Thymus (tissue), 11 donors: ENCODE measurements around the gene MYL7. TPM values are rescaled to one million over a fixed set of nuclear protein-coding genes. Genes with fewer than 3 reads are reported as not detected.
"Not testable (repeated sequence)": the region's sequence is repeated elsewhere in the genome, so short reads cannot be mapped to it uniquely, and the experiment has no call there.

Experiments
- DNase-seq, 9 donors: peaks; one replicate each; pipeline ENCODE4 v3.0.0-alpha.2; 2013; ENCODE audit warnings: low spot score in 9 of 9, low read depth in 6 of 9, missing footprints in 1 of 9
- H3K27ac ChIP-seq, 2 donors: one replicate each; pipeline ENCODE4 v1.5.1; 2013; ENCODE audit warnings: control low read depth in 1 of 2, low read depth in 1 of 2, low read length in 1 of 2, mild to moderate bottlenecking in 1 of 2, moderate library complexity in 1 of 2
- H3K27me3 ChIP-seq, 2 donors: one replicate each; pipeline ENCODE4 v1.5.1; 2013; ENCODE audit warnings: low read length in 1 of 2; ENCODE audit not compliant: control insufficient read depth in 2 of 2, insufficient read depth in 1 of 2
- H3K36me3 ChIP-seq, 2 donors: one replicate each; pipeline ENCODE4 v1.5.1; 2013; ENCODE audit warnings: low read length in 1 of 2, mild to moderate bottlenecking in 1 of 2, moderate library complexity in 1 of 2; ENCODE audit not compliant: control insufficient read depth in 2 of 2, insufficient read depth in 2 of 2
- H3K4me1 ChIP-seq, 2 donors: one replicate each; pipeline ENCODE4 v1.5.1; 2013; ENCODE audit warnings: low read length in 2 of 2; ENCODE audit not compliant: control insufficient read depth in 2 of 2, insufficient read depth in 2 of 2
- H3K4me3 ChIP-seq, 2 donors: one replicate each; pipeline ENCODE4 v1.5.1; 2013; ENCODE audit warnings: low read length in 2 of 2, control low read depth in 1 of 2, mild to moderate bottlenecking in 1 of 2
- H3K9me3 ChIP-seq, 2 donors: one replicate each; pipeline ENCODE4 v1.5.1; 2013; ENCODE audit warnings: low read length in 1 of 2, mild to moderate bottlenecking in 1 of 2; ENCODE audit not compliant: control insufficient read depth in 2 of 2, insufficient read depth in 1 of 2
- WGBS: extraction: QIAGEN DNeasy Blood & Tissue Kit; methylation state at CpG from one replicate; pipeline ENCODE4 v1.1.7; 2013; 5-methylcytosine and 5-hydroxymethylcytosine counted together
- polyA plus RNA-seq: library from polyadenylated mRNA; stranded (reverse); fragments of 200-250 nt; gene quantifications from one replicate; pipeline ENCODE4 v1.2.3, GENCODE V29; 2013
- total RNA-seq: library from RNA; stranded (reverse); fragments of 120-200 nt; gene quantifications from one replicate; pipeline ENCODE4 v1.2.4, GENCODE V29; 2013
- donor health status: healthy.

MYL7 gene
- total and polyA plus RNA-seq, 2 donors, result 0.57 to 0.73 TPM

DNA sequence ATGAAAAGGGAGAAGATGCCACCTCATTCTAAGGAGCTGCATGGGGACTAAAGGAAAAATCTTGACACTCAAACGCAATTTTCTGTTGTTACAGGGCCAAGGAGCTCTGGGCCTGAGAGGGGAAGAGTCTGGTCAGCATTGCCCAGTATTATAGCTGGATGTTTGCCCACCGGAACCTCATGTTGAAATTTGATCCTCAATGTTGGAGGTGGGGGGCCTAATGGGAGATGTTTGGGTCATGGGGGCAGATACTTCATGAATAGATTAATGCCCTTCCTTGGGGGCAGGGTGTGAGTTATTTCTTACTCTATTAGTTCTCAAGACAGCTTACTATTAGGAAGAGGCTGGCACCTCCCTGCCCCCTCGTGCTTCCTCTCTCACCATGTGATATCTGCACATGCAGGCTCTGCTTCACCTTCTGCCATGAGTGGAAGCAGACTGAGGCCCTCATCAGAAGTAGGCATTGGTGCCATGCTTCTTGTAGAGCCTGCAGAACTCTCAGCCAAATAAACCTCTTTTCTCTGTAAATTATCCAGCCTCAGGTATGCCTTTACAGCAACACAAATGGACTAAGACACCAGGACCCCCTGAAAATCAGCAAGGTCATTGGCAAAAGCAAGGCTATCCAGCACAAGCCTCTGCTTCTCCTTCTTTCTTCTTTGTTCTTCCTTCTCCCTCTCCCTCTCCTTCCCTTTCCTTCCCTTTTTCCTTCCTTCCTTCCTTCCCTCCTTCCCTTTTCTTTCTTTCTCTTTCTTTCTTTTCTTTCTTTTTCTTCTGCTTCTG, 33.0 kb upstream of the MYL7 start:
- WGBS, result 83% methylated on average over 3 of the region's 3 CpGs
- no peak overlapping the region for H3K27ac ChIP-seq

DNA sequence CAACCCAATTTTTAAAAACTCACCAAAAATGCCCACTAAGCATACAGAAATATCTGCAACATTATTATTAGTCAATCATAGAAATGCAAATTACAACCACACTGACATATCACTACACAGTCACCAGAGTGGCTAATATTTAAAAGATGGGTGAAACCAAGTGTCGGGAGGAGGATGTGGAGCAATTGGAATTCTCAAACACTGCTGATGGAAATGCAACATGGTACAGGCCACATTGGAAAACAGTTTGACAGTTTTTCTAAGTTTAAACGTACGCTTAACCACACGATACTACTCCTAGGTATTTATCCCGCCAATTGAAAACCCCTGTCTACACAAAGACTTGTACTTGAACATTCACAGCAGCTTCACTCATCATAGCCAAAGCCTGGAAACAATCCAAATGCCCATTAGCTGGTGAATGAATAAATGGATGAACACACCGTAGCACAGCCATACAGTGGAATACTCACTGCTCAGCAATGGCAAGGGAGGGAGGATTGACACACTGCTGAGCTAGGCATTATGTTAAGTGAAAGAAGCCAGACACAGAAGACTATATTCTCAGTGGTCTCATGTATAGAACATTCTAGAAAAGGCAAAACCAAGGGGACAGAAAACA, 31.8 kb upstream of the MYL7 start:
- Histone ChIP-seq H3K36me3 (no peaks in the 10 kb centered on the region), H3K27me3 (peaks cover 0 to 13% of the 10 kb centered on the region in 2 donors), H3K27ac (no peak overlapping the region), H3K4me3 (no peak overlapping the region), H3K4me1 (no peaks in the 10 kb centered on the region), H3K9me3 (no peaks in the 10 kb centered on the region)
- WGBS, result 95% methylated on average over 6 of the region's 6 CpGs
- DNase-seq, result no peak

More for the DNA sequence above, 33.0 kb upstream of the MYL7 start:
- H3K4me3 ChIP-seq, result no peak overlapping the region
- H3K27me3 ChIP-seq, result peaks cover 0 to 13% of the 10 kb centered on the region in 2 donors
- no peaks in the 10 kb centered on the region for H3K9me3 ChIP-seq
- H3K4me1 ChIP-seq, result no peaks in the 10 kb centered on the region
- H3K36me3 ChIP-seq, result no peaks in the 10 kb centered on the region
- no peak for DNase-seq

DNA sequence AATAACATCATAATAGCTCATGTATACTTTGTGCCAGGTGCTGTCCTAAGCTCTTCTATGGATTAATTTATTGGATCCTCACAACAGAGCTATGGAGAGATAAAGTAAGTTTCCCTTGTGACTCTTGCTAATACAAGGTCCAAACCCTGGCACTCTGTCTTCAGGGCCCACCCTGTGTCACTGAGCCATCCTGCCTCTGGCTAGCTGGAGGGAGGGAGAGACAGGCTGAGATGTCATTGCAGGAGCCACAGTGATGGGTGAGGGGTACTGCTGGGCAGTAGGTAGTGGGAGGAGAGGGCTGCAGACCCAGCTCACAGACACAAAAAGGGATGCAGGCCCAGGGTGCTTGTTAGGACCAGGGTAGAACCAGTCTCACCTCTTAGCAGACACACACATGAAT, 31.2 kb upstream of the MYL7 start:
- no peak for DNase-seq

DNA sequence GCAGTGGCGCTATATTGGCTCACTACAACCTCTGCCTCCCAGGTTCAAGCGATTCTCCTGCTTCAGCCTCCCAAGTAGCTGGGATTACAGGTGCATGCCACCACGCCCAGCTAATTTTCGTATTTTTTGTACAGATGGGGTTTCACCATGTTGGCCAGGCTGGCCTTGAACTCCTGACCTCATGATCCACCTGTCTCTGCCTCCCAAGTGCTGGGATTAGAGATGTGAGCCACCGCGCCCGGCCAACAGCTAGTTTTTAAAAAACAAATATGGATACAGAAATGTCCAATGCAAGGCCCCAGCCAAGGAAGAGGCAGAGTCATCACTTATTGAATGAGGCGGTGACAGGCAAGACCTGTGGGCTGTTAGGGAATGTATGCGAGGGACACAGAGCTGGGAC, 30.8 kb upstream of the MYL7 start:
- DNase-seq, H3K36me3 ChIP-seq, H3K4me1 ChIP-seq, H3K9me3 ChIP-seq, H3K27ac ChIP-seq, H3K4me3 ChIP-seq: not testable (repeated sequence)
- peaks cover 0 to 13% of the 10 kb centered on the region in 2 donors for H3K27me3 ChIP-seq
- 97% methylated on average over 9 of the region's 9 CpGs for WGBS

More for the DNA sequence above, 31.2 kb upstream of the MYL7 start:
- H3K4me1 ChIP-seq, result no peaks in the 10 kb centered on the region
- no peak overlapping the region for H3K27ac ChIP-seq
- peaks cover 0 to 13% of the 10 kb centered on the region in 2 donors for H3K27me3 ChIP-seq
- H3K36me3 ChIP-seq, result no peaks in the 10 kb centered on the region
- no peaks in the 10 kb centered on the region for H3K9me3 ChIP-seq
- no peak overlapping the region for H3K4me3 ChIP-seq

DNA sequence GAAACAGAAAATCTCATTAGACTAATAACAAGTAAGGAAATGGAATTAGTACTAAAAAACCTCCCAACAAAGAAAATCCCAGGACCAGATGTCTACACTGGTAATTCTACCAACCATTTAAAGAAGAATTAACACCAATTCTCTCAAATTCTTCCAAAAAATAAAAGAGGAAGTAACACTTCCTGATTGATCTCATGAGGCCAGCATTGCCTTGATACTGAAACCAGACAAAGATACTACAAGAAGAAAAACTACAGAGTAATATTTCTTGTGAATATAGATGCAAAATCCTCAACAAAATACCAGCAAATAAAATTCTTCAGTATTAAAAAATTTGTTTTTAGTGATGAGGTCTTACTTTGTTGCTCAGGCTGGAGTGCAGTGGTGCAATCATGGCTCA, 26.8 kb upstream of the MYL7 start:
- H3K27me3 ChIP-seq, result peaks cover 0 to 2% of the 10 kb centered on the region in 2 donors
- no peak for DNase-seq
- no peaks in the 10 kb centered on the region for H3K9me3 ChIP-seq
- H3K4me3 ChIP-seq, result no peak overlapping the region
- H3K27ac ChIP-seq, result no peak overlapping the region
- H3K36me3 ChIP-seq, result no peaks in the 10 kb centered on the region
- H3K4me1 ChIP-seq, result no peaks in the 10 kb centered on the region

DNA sequence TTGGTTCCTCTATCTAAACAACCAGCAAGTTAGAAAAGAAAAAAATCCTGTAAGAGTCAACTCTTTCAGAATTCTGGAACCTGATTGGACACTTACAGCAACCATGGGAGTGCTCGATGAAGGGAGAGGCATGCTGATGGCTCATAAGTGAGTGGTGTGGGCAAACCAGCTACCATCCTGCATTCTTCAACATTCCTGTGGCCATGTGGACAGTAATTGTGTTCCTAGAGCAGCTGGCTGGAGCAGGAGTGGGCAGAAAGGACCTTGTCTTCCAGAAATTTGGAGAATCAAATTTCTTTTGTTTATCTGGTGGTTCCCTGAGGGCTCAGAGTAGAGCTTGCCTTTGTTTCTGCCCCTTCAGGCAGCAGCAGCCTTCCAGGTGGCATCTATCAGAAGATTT, 22.5 kb upstream of the MYL7 start:
- DNase-seq, result no peak
- Histone ChIP-seq H3K4me3 (no peak overlapping the region), H3K27me3 (no peaks in the 10 kb centered on the region), H3K4me1 (no peaks in the 10 kb centered on the region), H3K27ac (no peak overlapping the region), H3K36me3 (no peaks in the 10 kb centered on the region), H3K9me3 (no peaks in the 10 kb centered on the region)
- 85% methylated on average over 1 of the region's 1 CpG for WGBS

DNA sequence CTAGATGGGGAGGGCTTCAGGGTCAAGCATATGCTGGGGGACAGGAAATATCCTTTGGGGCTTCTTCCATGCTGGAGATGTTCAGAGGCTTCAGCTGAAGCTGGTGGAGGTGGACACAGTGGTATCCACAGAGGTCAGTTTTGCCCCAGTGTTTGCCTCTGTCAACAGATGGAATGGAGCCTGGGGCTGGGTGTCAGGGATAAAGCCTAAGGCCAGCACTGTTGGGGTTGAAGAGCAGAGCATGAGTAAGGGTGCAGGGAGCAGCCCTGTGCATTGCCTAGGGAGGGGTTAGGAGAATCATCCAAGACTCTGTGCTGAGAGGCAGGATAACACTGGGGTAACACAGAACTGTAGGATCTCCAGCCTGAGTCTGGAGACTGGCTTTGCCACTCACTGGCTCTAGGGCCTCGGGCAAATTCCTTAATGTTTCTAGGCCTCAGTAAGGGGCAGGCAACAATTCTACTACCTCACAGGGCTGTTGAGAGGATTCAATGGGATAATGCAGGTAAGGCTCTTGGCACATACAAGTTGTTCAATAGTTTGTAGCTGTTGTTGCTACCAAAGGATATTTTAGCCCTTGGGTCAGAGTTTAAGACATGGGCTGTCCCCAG, 21.8 kb upstream of the MYL7 start:
- Histone ChIP-seq H3K36me3 (no peaks in the 10 kb centered on the region), H3K27me3 (no peaks in the 10 kb centered on the region), H3K27ac (no peak overlapping the region), H3K4me3 (no peak overlapping the region), H3K4me1 (no peaks in the 10 kb centered on the region), H3K9me3 (no peaks in the 10 kb centered on the region)
- WGBS, result 88% methylated on average over 1 of the region's 1 CpG
- no peak for DNase-seq

DNA sequence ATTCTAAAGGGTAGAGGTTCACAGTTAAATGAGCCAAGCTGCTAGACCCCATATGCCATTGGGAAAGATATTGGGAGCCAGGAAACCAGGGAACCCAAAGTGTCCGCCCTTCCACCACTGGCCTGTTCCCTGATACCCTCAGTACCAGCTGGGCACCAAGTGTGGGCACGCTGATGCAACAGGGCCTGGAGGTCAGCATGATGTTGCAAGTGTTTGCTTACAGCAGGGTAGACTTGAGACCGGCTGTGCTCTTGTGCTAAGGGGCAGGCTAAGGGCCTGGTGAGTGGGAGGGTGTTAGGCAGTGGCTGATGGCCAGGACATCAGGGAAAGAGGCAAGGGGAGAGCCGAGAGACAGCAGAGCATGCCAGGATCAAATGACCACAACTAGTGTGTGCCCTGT, 21.0 kb upstream of the MYL7 start:
- Histone ChIP-seq H3K36me3 (no peaks in the 10 kb centered on the region), H3K27ac (no peak overlapping the region)
- 98% methylated on average over 4 of the region's 4 CpGs for WGBS

DNA sequence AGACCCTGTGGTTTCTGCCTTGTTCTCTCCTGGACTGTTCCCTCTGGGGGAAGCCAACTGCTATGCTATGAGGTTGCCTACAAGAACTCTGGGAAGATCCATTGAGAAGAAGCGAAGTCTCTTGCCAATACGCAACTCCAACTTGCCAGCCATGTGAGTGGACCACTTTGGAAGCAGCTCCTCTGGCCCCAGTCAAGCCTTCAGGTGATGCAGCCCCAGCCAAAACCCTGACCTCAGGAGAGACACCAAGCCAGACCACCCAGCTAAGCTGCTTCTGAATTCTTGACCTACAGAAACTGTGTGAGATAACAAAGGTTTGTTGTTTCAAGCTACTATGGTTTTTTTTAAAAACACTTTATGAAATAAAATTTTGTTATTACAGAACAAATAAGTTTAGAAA, 20.2 kb upstream of the MYL7 start:
- 97% methylated on average over 2 of the region's 2 CpGs for WGBS
- H3K9me3 ChIP-seq, result no peaks in the 10 kb centered on the region
- H3K4me3 ChIP-seq, result no peak overlapping the region
- no peak overlapping the region for H3K27ac ChIP-seq
- no peaks in the 10 kb centered on the region for H3K36me3 ChIP-seq
- no peak for DNase-seq
- no peaks in the 10 kb centered on the region for H3K27me3 ChIP-seq
- H3K4me1 ChIP-seq, result no peaks in the 10 kb centered on the region

More for the DNA sequence above, 21.0 kb upstream of the MYL7 start:
- DNase-seq, result no peak
- Histone ChIP-seq H3K27me3 (no peaks in the 10 kb centered on the region), H3K4me3 (no peak overlapping the region), H3K9me3 (no peaks in the 10 kb centered on the region), H3K4me1 (no peaks in the 10 kb centered on the region)
